Measurements from ENCODE around the gene GDNF.

- no peak for TF ChIP-seq CTCF (IDR thresholded peaks at IDR 0.05; ENCODE audit: insufficient read depth, low read length)
- TF ChIP-seq REST (IDR thresholded peaks at IDR 0.05; ENCODE audit: insufficient replicate concordance, low read depth), result no peak
- no peak for TF ChIP-seq GABPA (IDR thresholded peaks at IDR 0.05; ENCODE audit: low read depth)
Observed at GRCh38 chr5:37835380-37835973, 4.4 kb downstream of the GDNF start.

Measured in HL-60 (cell line).